Liver (tissue), 3 donors: ENCODE data around the gene PAGE2.

ENCODE experiments used
- CTCF ChIP-seq: fragments of 150-350 bp; IDR thresholded peaks from 2 replicates; pipeline ENCODE4 v1.5.1; 2017; ENCODE audit warnings: improper control_type of control experiment, low read depth, low read length; ENCODE audit not compliant: missing input control
- FOXA2 ChIP-seq: IDR thresholded peaks from 2 replicates; pipeline ENCODE4 v1.6.1; 2016; ENCODE audit warnings: antibody characterized with exemption
- GABPA ChIP-seq, 2 donors: IDR thresholded peaks in 1 of 2; conservative IDR thresholded peaks in 1 of 2; 2 replicates each; pipeline ENCODE4 v1.6.1; 2016; ENCODE audit warnings: antibody characterized with exemption in 2 of 2, mild to moderate bottlenecking in 1 of 2, moderate library complexity in 1 of 2
- HNF4G ChIP-seq: IDR thresholded peaks from 2 replicates; pipeline ENCODE4 v1.6.1; 2016; ENCODE audit warnings: antibody characterized with exemption
- JUND ChIP-seq, 2 donors: IDR thresholded peaks; 2 replicates each; pipeline ENCODE4 v1.6.1; 2016; ENCODE audit warnings: antibody characterized with exemption in 2 of 2
- NR2F2 ChIP-seq: IDR thresholded peaks from 2 replicates; pipeline ENCODE4 v1.6.1; 2016; ENCODE audit warnings: antibody characterized with exemption
- RAD21 ChIP-seq, 2 donors: IDR thresholded peaks; 2 replicates each; pipeline ENCODE4 v1.6.1; 2016; ENCODE audit warnings: antibody characterized with exemption in 2 of 2, mild to moderate bottlenecking in 2 of 2
- SP1 ChIP-seq: IDR thresholded peaks from 2 replicates; pipeline ENCODE4 v1.6.1; 2018; ENCODE audit warnings: antibody characterized with exemption, mild to moderate bottlenecking
- YY1 ChIP-seq: IDR thresholded peaks from 2 replicates; pipeline ENCODE4 v1.6.1; 2016; ENCODE audit warnings: antibody characterized with exemption, mild to moderate bottlenecking
- ZBTB33 ChIP-seq: IDR thresholded peaks from 2 replicates; pipeline ENCODE4 v1.6.1; 2016; ENCODE audit warnings: antibody characterized with exemption
- TF ChIP-seq, protein P1 (sequence below): IDR thresholded peaks from 2 replicates; pipeline ENCODE4 v1.6.1; 2016; ENCODE audit warnings: antibody characterized with exemption, mild to moderate bottlenecking
- donor health status: healthy.
- donor health status: healthy.

DNA sequence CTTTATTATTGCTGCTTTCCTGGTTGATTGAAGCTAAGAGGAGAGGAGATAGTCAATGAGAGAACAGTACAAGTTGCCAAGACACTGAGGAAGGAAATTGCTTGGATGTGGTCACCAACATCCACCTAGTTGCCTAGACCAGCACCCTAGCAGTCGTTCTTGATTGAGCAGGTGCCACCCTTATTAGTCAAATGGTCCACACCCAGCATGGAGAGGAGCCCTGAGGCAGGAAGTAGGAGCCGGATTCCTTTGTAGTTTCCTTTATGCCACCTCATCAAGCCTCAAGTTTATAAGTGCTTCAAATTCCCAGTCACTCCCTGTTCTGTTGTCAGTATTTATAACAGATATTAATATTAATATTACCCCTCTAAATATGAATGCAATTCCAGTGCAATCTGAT, 19.1 kb downstream of the PAGE2 start:
- TF ChIP-seq CTCF: no peak
- TF ChIP-seq FOXA2: no peak
- TF ChIP-seq NR2F2: no peak
- TF ChIP-seq, protein P1, sequence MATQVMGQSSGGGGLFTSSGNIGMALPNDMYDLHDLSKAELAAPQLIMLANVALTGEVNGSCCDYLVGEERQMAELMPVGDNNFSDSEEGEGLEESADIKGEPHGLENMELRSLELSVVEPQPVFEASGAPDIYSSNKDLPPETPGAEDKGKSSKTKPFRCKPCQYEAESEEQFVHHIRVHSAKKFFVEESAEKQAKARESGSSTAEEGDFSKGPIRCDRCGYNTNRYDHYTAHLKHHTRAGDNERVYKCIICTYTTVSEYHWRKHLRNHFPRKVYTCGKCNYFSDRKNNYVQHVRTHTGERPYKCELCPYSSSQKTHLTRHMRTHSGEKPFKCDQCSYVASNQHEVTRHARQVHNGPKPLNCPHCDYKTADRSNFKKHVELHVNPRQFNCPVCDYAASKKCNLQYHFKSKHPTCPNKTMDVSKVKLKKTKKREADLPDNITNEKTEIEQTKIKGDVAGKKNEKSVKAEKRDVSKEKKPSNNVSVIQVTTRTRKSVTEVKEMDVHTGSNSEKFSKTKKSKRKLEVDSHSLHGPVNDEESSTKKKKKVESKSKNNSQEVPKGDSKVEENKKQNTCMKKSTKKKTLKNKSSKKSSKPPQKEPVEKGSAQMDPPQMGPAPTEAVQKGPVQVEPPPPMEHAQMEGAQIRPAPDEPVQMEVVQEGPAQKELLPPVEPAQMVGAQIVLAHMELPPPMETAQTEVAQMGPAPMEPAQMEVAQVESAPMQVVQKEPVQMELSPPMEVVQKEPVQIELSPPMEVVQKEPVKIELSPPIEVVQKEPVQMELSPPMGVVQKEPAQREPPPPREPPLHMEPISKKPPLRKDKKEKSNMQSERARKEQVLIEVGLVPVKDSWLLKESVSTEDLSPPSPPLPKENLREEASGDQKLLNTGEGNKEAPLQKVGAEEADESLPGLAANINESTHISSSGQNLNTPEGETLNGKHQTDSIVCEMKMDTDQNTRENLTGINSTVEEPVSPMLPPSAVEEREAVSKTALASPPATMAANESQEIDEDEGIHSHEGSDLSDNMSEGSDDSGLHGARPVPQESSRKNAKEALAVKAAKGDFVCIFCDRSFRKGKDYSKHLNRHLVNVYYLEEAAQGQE: no peak
- TF ChIP-seq JUND (IDR thresholded peaks at IDR 0.05): no peak
- TF ChIP-seq YY1: no peak
- no peak for TF ChIP-seq RAD21 (IDR thresholded peaks at IDR 0.05)
- TF ChIP-seq HNF4G: no peak
- TF ChIP-seq GABPA (IDR thresholded peaks at IDR 0.05 in 1 of 2, conservative IDR thresholded peaks at IDR 0.05 in 1 of 2): no peak
- no peak for TF ChIP-seq SP1
- no peak for TF ChIP-seq ZBTB33
